ENCODE measurements around the gene FLCN. TPM values are rescaled to one million over a fixed set of nuclear protein-coding genes. Genes with fewer than 3 reads are reported as not detected.

Gene FLCN
- total and polyA plus RNA-seq, 2 experiments from 2014 or later = 12.1 to 36.6 TPM

DNA sequence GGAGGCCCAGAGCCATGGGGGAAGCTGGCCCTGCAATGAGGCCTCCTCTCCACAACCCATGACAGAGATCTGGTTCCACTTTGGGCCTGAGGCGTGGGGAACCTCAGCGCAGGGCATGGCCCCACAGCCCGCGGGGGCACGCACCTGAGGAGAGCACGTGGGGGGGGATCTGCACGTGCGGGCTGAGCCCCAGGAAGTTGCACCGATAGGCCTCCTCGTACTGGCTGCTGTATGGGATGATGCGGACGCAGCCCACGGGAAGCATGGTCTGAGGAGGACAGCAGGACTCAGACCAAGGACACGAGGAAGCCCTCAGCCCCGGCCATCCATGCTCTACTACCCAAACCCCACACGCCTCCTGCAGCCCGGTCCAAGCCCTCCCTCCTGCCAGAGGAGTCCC lies 20.7 kb downstream of the FLCN start:
- Histone ChIP-seq H3K4me2 (no peak overlapping the region), H3K9me2 (ENCODE audit: insufficient read depth) (no peaks in the 10 kb centered on the region), H4K20me1 (replicated peaks; ENCODE audit: insufficient read depth) (peaks cover 6% of the 10 kb centered on the region; the same call in 1 of the 2 replicates), H3K4me3 (no peak overlapping the region), H3K27me3 (ENCODE audit: insufficient read depth) (no peaks in the 10 kb centered on the region), H2AFZ (no peak overlapping the region), H3F3A (replicated peaks; ENCODE audit: low read depth) (0 out of 2 replicates have a peak, but pooled peaks cover 3% of the 10 kb centered on the region), H3K36me3 (ENCODE audit: insufficient read depth) (peaks cover 11% of the 10 kb centered on the region; the same call in 1 of the 2 replicates), H3K79me2 (replicated peaks; ENCODE audit: insufficient read depth) (no peaks in the 10 kb centered on the region), H3K4me1 (ENCODE audit: insufficient read depth) (no peaks in the 10 kb centered on the region), H3K27ac (ENCODE audit: low read depth) (no peak overlapping the region)
- ATAC-seq (no peak), DNase-seq (ENCODE audit: low spot score) (no peak)
- Mint-ChIP-seq H3K9me3 (no peaks in the 10 kb centered on the region), H3K4me1 (no peaks in the 10 kb centered on the region; the same call in 1 of the 3 replicates), H3K27ac (no peak overlapping the region; the same call in 1 of the 2 replicates), H3K36me3 (ENCODE audit: low read depth) (peaks cover 56% of the 10 kb centered on the region), H3K27me3 (ENCODE audit: insufficient read depth, low read depth, poor library complexity) (peaks cover 12% of the 10 kb centered on the region), H3K4me3 (no peak overlapping the region)
- TF ChIP-seq POLR2AphosphoS5 (IDR thresholded peaks at IDR 0.05; ENCODE audit: low read depth) = no peak
- TF ChIP-seq, protein P1, sequence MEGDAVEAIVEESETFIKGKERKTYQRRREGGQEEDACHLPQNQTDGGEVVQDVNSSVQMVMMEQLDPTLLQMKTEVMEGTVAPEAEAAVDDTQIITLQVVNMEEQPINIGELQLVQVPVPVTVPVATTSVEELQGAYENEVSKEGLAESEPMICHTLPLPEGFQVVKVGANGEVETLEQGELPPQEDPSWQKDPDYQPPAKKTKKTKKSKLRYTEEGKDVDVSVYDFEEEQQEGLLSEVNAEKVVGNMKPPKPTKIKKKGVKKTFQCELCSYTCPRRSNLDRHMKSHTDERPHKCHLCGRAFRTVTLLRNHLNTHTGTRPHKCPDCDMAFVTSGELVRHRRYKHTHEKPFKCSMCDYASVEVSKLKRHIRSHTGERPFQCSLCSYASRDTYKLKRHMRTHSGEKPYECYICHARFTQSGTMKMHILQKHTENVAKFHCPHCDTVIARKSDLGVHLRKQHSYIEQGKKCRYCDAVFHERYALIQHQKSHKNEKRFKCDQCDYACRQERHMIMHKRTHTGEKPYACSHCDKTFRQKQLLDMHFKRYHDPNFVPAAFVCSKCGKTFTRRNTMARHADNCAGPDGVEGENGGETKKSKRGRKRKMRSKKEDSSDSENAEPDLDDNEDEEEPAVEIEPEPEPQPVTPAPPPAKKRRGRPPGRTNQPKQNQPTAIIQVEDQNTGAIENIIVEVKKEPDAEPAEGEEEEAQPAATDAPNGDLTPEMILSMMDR (conservative IDR thresholded peaks at IDR 0.05; ENCODE audit: low read depth in 2 of 2) = no peak
- TF ChIP-seq, protein P2, sequence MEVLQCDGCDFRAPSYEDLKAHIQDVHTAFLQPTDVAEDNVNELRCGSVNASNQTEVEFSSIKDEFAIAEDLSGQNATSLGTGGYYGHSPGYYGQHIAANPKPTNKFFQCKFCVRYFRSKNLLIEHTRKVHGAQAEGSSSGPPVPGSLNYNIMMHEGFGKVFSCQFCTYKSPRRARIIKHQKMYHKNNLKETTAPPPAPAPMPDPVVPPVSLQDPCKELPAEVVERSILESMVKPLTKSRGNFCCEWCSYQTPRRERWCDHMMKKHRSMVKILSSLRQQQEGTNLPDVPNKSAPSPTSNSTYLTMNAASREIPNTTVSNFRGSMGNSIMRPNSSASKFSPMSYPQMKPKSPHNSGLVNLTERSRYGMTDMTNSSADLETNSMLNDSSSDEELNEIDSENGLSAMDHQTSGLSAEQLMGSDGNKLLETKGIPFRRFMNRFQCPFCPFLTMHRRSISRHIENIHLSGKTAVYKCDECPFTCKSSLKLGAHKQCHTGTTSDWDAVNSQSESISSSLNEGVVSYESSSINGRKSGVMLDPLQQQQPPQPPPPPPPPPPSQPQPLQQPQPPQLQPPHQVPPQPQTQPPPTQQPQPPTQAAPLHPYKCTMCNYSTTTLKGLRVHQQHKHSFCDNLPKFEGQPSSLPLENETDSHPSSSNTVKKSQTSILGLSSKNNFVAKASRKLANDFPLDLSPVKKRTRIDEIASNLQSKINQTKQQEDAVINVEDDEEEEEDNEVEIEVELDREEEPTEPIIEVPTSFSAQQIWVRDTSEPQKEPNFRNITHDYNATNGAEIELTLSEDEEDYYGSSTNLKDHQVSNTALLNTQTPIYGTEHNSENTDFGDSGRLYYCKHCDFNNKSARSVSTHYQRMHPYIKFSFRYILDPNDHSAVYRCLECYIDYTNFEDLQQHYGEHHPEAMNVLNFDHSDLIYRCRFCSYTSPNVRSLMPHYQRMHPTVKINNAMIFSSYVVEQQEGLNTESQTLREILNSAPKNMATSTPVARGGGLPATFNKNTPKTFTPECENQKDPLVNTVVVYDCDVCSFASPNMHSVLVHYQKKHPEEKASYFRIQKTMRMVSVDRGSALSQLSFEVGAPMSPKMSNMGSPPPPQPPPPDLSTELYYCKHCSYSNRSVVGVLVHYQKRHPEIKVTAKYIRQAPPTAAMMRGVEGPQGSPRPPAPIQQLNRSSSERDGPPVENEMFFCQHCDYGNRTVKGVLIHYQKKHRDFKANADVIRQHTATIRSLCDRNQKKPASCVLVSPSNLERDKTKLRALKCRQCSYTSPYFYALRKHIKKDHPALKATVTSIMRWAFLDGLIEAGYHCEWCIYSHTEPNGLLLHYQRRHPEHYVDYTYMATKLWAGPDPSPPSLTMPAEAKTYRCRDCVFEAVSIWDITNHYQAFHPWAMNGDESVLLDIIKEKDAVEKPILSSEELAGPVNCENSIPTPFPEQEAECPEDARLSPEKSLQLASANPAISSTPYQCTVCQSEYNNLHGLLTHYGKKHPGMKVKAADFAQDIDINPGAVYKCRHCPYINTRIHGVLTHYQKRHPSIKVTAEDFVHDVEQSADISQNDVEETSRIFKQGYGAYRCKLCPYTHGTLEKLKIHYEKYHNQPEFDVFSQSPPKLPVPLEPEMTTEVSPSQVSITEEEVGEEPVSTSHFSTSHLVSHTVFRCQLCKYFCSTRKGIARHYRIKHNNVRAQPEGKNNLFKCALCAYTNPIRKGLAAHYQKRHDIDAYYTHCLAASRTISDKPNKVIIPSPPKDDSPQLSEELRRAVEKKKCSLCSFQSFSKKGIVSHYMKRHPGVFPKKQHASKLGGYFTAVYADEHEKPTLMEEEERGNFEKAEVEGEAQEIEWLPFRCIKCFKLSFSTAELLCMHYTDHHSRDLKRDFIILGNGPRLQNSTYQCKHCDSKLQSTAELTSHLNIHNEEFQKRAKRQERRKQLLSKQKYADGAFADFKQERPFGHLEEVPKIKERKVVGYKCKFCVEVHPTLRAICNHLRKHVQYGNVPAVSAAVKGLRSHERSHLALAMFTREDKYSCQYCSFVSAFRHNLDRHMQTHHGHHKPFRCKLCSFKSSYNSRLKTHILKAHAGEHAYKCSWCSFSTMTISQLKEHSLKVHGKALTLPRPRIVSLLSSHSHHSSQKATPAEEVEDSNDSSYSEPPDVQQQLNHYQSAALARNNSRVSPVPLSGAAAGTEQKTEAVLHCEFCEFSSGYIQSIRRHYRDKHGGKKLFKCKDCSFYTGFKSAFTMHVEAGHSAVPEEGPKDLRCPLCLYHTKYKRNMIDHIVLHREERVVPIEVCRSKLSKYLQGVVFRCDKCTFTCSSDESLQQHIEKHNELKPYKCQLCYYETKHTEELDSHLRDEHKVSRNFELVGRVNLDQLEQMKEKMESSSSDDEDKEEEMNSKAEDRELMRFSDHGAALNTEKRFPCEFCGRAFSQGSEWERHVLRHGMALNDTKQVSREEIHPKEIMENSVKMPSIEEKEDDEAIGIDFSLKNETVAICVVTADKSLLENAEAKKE (CRISPR knock-in tag; IDR thresholded peaks at IDR 0.05) = no peak

DNA sequence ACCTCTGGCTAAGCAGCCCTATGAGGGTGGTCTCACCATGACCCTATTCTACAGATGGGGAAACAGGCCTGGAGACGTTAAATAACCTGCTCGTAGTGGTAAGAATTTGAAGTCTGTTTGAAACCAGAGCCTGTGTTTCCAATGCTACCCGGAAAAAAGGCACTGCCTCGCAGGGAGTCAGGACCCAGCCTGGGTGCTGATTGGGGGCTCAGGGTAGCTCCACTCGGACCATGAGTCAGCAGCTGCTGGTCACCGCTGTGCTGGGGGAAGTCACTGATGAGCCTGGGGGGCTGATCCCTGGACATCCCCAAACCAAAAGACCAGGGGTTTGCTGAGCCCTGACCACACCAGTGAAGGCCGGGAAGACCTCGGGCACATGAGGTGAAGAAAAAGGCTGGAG lies 21.4 kb downstream of the FLCN start:
- no peak overlapping the region for H2AFZ ChIP-seq
- peaks cover 6% of the 10 kb centered on the region; the same call in 1 of the 2 replicates for H4K20me1 ChIP-seq (replicated peaks; ENCODE audit: insufficient read depth)
- Mint-ChIP-seq H3K9me3 (no peaks in the 10 kb centered on the region), H3K27me3 (ENCODE audit: insufficient read depth, low read depth, poor library complexity) (peaks cover 8% of the 10 kb centered on the region), H3K36me3 (ENCODE audit: low read depth) (peaks cover 50% of the 10 kb centered on the region), H3K4me1 (no peaks in the 10 kb centered on the region), H3K27ac (peak overlapping the region; percentile 88), H3K4me3 (no peak overlapping the region)
- no peak for DNase-seq (ENCODE audit: low spot score)
- H3K27ac ChIP-seq (ENCODE audit: low read depth) = no peak overlapping the region
- 0 out of 2 replicates have a peak, but pooled peaks cover 3% of the 10 kb centered on the region for H3F3A ChIP-seq (replicated peaks; ENCODE audit: low read depth)
- H3K9me2 ChIP-seq (ENCODE audit: insufficient read depth) = no peaks in the 10 kb centered on the region
- H3K4me2 ChIP-seq = no peak overlapping the region
- peaks cover 11% of the 10 kb centered on the region; the same call in 1 of the 2 replicates for H3K36me3 ChIP-seq (ENCODE audit: insufficient read depth)
- no peak for ATAC-seq
- no peak overlapping the region for H3K4me3 ChIP-seq
- no peaks in the 10 kb centered on the region for H3K4me1 ChIP-seq (ENCODE audit: insufficient read depth)
- no peaks in the 10 kb centered on the region for H3K27me3 ChIP-seq (ENCODE audit: insufficient read depth)
- H3K79me2 ChIP-seq (replicated peaks; ENCODE audit: insufficient read depth) = no peaks in the 10 kb centered on the region
- TF ChIP-seq ZNF114 (CRISPR knock-in tag; IDR thresholded peaks at IDR 0.05) (no peak), ZNF331 (CRISPR knock-in tag; IDR thresholded peaks at IDR 0.05; ENCODE audit: low read depth) (no peak), EZH2phosphoT487 (IDR thresholded peaks at IDR 0.05; ENCODE audit: unreplicated experiment) (no peak), JUNB (IDR thresholded peaks at IDR 0.05; ENCODE audit: unreplicated experiment) (no peak), NANOG (IDR thresholded peaks at IDR 0.05; ENCODE audit: borderline replicate concordance) (no peak), CREB1 (CRISPR knock-in tag; IDR thresholded peaks at IDR 0.05; ENCODE audit: low read depth) (no peak), STAT1 (IDR thresholded peaks at IDR 0.05; ENCODE audit: unreplicated experiment) (no peak), POLR2AphosphoS5 (IDR thresholded peaks at IDR 0.05; ENCODE audit: low read depth) (no peak)
- TF ChIP-seq, protein P3, sequence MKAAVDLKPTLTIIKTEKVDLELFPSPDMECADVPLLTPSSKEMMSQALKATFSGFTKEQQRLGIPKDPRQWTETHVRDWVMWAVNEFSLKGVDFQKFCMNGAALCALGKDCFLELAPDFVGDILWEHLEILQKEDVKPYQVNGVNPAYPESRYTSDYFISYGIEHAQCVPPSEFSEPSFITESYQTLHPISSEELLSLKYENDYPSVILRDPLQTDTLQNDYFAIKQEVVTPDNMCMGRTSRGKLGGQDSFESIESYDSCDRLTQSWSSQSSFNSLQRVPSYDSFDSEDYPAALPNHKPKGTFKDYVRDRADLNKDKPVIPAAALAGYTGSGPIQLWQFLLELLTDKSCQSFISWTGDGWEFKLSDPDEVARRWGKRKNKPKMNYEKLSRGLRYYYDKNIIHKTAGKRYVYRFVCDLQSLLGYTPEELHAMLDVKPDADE (IDR thresholded peaks at IDR 0.05) = no peak
- TF ChIP-seq, protein P1 (conservative IDR thresholded peaks at IDR 0.05; ENCODE audit: low read depth in 2 of 2) = no peak

All from GM23338 (cell line).